ENCODE measurements around the gene DRC1.

Gene DRC1

DNA sequence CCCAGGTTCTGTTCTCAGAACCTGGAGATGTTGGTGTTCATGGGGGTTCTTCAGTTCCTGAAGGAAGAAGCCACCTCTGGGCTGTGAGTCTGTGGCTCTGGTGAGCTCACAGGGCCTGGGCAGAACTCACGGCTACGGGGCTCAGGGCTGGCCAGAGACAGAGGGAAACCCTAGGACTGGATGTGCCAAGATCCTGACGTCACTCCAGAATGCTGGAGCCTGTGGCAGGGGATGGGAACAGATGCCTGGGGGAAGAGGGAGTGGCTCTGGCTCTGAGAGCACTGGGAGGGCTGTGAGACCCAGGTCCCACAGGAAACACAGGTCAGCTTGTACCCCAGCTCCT lies 76.2 kb downstream of the DRC1 start, which contains the start of gene OTOF:
Gene OTOF, minus strand, starts transcription at position 214 of the 343 bp plus-strand sequence.
- DNase-seq (ENCODE audit: low read depth) = no peak

GRCh38 chr2:26478366-26478765 lies 76.6 kb downstream of the DRC1 start:
- DNase-seq (ENCODE audit: low read depth) = no peak

DNA sequence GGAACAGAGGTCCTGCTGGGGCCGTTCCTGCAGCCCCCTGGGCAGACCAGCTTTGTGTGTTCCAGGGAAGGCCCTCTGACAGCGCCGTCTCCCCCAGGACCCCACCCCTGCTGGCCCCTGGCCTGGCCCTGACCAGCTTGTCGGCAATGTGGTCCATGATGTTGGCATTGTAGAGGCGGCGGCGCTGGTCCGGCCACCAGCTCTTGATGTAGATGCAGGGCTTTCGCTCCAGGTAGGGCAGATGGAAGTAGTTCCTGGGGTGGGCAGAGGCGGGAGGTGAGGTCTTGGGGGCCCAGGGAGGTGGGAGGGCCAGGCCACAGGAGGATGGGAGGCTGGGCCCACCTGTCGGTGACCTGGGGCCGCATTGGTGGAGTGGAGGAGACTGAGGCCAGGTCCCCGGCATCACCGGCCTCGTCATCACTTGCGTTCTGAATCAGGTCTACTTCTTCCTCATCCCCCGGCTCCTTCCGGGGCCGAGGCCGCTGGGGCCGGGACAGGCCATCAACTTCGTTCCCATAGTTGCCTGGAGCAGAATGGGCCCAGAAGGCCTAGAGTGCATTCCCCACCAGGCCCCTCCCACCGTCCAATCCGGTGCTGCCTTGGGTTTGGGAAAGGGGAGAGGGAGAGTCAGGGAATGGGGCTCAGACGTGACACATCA lies 77.5 kb downstream of the DRC1 start:
- DNase-seq (ENCODE audit: low read depth) = no peak

- no peak for DNase-seq (ENCODE audit: low read depth)
Measured at GRCh38 chr2:26479789-26480565, 78.3 kb downstream of the DRC1 start.

DNA sequence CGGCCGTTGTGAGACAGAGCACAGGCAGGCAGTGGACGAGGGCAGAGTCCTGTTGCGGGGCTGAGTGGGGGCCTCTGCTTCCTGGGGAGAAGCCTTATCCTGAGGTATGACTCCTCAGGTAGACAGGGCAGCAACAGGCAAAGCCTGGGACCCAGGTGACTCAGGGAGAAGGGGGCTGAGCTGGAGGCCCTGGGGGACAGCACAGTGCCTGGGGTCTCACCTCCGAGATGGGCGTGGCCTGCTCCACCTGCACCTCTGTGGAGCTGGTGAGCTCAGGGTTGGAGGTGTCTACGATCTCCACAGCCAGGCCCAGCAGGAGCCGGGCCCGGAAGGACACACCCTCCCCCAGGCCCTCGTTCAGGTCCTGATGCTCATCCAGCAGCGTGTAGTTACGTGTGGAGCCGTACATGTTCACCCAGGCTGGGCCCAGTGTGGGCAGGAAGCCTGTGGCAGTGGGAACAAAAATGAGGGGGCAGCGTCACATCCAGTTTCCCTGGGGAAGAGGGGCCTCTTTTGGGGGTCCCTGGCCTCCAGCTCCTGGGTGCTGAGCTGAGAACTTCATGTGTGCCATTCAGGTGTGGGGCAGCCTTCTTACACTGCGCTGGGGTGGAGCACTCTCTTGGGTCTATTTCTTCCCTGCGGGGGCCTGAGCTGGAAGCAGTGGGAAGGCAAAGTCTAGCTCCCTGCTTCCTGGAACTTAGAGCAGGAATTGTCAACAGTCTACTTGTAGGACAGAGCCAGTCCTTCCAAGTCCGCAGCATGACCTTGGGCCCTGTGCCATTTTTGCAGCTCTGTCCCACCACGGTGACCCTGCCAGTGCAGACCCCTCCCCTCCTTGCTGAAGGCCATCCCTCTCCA lies 79.1 kb downstream of the DRC1 start:
- DNase-seq (ENCODE audit: low read depth) = no peak

DNA sequence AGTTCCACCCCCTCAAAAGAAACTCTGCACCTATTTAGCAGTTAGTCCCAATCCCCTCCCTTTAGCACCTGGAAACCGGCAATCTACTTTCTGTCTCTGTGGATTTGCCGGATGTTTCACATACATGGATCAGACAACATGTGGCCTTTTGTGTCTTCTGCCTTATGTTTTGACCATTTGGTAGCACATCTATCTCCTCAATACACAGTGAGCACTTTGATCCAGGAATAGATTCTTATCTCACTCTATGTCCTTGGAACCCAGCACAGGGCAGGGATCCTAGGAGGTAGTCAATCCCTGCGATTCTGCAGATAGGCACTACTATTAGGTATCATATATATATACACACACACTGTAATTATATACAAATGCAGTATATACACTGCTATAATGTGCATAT lies 80.0 kb downstream of the DRC1 start:
- no peak for DNase-seq (ENCODE audit: low read depth)

GRCh38 chr2:26482211-26483026 lies 80.7 kb downstream of the DRC1 start:
- DNase-seq (ENCODE audit: low read depth) = no peak

DNA sequence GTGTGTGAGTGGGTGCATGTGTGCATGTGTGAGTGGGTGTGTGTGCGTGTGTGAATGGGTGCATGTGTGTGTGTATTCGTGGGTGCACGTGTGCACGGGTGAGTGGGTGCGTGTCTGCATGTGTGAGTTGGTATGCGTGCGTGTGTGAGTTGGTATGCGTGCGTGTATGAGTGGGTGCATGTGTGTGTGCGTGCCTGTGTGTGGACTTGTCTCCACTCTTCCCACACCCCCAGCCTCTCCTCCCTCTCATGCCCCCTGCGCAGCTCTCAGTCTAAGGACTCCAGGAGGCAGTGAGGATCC lies 81.3 kb downstream of the DRC1 start:
- no peak for DNase-seq (ENCODE audit: low read depth)

- DNase-seq (ENCODE audit: low read depth) = no peak
Measured at GRCh38 chr2:26483516-26483915, 81.8 kb downstream of the DRC1 start.

GRCh38 chr2:26483957-26484565 lies 82.3 kb downstream of the DRC1 start:
- no peak for DNase-seq (ENCODE audit: low read depth)

GRCh38 chr2:26484579-26484978 lies 82.9 kb downstream of the DRC1 start:
- DNase-seq (ENCODE audit: low read depth) = no peak

DNA sequence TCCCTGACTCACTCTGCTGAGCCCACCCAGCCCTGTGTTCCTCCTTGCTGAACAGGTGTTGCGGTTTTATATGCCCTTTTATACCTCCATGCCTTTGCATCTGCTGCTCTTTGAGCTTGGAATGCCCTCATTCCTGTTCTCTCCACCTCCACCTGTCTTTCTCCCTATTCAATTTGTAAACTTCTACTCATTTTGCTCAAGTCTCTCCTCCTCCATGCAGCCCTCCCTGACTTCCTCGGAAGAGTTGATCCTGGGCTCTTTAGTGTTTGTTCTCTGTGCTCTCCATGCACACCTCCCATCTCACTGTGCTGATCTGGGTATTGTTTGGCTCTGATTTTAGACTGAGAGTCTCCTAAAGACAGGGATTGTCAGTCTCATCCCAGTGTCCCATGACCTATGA lies 83.4 kb downstream of the DRC1 start:
- DNase-seq (ENCODE audit: low read depth) = no peak

DNA sequence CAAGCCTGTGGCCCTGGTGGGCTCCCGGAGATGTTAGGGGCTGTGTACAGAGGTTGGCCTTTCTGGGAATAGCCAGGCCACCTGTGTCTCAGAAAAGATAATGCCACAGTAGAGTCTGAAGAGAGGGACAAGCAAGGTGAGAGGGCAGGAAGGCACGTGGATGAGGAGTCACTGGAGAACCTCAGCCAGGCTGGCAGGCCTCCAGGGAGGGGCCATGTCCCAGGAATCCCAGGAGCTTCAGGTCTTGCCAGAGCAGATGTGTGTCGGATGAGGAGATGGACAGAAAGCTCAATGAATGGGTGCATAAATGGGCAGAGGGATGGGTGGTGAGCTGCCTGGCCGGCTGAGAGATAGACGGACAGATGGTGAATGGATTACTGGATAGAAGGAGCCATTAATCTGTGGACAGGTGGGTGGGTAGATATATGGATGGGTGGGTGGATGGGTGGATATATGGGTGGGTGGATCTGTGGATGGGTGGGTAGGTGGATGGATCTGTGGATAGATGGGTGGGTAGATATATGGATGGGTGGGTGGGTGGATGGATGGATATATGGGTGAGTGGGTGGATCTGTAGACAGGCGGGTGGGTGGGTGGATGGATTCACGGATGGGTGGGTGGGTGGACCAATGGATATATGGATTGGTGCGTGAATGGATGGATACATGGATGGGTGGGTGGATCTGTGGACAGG lies 84.2 kb downstream of the DRC1 start:
- no peak for DNase-seq (ENCODE audit: low read depth)

GRCh38 chr2:26486789-26487188 lies 85.1 kb downstream of the DRC1 start:
- DNase-seq (ENCODE audit: low read depth) = no peak

DNA sequence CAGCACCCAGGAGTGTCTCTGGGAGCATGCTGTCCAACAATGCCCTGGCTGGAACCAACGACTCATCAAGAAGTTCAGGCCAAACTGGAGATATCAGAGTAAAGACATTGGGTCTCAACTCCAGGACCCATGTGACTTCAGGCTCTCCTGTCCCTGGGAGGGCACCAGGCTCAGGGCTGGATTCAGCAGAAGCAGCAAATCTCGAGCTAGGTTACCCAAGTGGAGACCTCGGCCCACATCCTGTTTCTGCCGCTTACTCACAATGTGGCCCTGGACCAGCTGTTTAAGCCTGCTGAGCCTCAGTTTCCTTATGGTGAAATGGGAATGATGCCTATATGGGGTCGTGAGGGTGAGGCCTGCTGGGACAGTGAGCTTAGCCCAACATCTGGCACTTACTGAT lies 85.5 kb downstream of the DRC1 start:
- no peak for DNase-seq (ENCODE audit: low read depth)

DNA sequence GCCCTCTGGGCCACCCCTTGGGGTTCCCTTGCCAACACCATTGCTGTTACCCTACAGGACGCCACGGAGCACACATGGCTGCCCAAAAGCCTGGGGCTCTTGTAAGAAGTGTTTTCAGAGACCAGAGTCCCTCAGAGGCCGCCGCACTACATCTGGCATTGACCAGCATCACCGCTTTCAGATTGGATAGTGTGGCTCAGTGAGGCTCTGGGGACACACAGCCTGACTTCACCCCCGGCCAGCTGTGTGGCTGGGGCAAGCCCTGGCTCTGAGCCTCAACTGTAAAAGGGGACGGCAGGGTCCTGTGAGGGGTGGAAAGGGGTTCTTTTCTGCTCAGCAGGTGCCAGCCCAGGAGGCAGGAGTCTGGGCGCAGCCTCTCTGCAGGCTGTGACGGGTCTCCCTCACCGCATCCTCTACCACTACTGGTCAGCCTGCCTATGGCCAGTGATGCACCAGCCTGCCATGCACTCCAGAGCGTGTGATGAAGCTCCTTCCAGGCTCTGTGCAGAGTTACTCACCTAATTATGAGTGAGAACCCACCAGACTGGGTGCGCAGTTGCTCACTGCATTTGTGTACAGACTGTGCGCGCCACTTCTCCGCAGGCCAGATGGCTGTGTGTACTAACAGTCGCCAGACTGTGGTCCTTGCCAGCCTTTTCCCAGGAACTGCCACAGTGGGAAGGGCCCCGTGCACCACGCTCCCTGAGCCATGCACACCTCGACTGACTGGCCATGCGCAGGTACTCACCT lies 86.9 kb downstream of the DRC1 start:
- DNase-seq (ENCODE audit: low read depth) = no peak

DNA sequence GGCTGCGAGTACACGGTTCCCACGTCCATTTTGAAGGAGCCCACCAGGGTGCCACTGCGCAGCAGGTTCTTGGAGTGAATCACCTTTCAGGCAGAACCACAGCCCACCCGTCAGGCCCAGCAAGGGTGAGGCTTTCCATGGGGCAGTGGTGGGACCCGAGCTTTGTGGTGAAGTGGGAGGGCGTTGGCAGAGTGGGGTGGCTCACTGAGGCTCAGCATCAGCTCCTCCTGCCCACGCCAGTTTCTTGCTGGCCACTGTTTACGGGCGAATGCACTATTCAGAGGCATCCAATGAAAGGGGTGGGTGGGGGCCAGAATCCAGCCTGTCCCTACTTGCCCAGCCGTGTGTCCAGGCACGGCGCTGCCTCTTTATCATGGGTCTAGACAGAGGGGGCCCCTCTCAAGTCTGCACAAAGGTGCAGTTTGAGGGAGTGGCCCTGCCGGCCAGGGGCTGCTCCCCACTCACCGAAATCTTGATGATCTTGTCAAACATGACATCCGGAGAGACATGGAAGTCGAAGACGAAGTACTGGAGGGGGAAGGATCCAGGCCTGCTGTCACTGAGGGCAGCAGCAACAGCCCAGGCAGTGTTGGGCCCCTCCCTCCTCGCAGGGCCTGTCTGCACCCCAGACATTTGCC lies 87.6 kb downstream of the DRC1 start:
- DNase-seq (ENCODE audit: low read depth) = no peak

DNA sequence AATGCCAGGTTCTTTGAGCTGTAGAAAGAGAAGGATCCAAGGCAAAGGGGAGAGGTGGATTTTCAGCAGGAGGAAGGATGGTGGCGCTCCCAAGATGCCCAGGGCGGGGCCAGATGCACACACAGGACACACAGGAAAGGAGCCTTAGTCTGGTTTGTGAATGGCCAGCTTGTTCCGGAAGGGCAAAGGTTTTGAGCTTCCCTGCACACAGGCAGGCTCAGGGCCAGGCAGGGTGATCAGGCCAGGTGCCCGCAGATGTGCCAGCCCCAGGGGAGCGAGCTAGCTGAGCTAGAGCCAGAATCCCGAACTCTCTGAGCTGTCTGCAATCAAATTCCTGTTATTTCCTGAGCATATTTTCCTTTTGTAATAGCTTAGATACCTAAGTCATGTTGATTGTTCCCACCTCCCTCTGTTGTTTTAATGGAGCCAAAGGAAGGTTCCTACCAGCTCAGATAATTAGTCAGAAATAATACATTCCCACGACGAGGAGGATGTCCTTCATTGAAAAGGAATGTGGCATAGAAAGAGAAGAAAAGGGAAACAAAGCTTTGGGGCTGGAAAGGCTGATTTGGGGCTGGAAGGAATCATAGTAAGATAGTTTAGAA lies 89.9 kb downstream of the DRC1 start:
- DNase-seq (ENCODE audit: low read depth) = no peak

- no peak for DNase-seq (ENCODE audit: low read depth)
Measured at GRCh38 chr2:26492749-26493515, 91.2 kb downstream of the DRC1 start.
